ENCODE measurements around the gene LMAN2.

The LMAN2 gene

DNA sequence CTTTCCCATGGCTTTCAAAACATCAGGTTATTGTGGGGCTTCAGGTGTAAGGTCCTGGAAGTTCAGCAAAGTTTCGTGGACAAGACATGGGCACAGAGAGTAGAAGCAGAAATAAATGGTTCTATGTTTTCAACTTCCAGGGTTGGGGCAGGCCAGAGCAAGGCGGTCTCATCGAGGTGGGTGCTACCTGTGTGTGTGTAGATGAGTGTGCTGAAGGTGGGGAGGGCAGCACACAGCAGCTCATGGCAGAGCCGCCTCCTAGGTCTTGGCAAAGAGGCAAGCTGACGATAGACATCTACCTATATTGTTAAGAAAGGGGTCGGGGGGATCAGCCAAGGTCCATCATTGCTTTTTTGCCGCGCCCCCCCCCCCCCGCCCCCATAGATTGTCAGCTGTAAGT is 51.8 kb downstream of the LMAN2 start:
- CTCF ChIA-PET: interaction anchor here (0.9 to 6.4 kb wide), 6 partner anchors 10 to 187 kb away, joined by 3 to 56 read pairs (median 4); no protein-coding TSS in a partner anchor
- DNase-seq (ENCODE audit: extremely low spot score): no peak
- TF ChIP-seq, protein P1, sequence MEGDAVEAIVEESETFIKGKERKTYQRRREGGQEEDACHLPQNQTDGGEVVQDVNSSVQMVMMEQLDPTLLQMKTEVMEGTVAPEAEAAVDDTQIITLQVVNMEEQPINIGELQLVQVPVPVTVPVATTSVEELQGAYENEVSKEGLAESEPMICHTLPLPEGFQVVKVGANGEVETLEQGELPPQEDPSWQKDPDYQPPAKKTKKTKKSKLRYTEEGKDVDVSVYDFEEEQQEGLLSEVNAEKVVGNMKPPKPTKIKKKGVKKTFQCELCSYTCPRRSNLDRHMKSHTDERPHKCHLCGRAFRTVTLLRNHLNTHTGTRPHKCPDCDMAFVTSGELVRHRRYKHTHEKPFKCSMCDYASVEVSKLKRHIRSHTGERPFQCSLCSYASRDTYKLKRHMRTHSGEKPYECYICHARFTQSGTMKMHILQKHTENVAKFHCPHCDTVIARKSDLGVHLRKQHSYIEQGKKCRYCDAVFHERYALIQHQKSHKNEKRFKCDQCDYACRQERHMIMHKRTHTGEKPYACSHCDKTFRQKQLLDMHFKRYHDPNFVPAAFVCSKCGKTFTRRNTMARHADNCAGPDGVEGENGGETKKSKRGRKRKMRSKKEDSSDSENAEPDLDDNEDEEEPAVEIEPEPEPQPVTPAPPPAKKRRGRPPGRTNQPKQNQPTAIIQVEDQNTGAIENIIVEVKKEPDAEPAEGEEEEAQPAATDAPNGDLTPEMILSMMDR (IDR thresholded peaks at IDR 0.05; ENCODE audit: control extremely low read depth, extremely low read depth, low read depth, missing control alignments): no peak
- POLR2A ChIA-PET: no interaction called here

DNA sequence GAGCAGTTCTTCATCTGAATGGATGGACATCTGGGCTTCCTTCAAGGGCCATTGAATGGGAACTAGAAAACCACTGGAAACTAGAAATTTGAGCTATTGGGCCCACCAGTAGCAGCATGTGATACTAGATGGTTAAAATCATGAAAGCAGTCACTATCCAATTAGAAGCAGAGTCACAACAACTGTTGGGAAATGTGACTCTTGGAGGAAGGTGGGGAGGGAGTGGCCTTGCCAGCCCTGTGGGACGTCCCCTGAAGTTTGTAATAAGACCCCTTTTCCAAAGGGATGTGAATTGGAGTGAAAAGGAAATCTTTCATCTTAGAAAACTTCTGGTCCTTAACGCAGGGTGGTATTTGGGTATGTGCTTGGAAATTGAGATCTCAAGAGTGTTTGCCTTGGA is 53.5 kb downstream of the LMAN2 start:
- TF ChIP-seq, protein P1 (IDR thresholded peaks at IDR 0.05; ENCODE audit: control extremely low read depth, extremely low read depth, low read depth, missing control alignments): no peak
- ChIA-PET CTCF (interaction anchor here (1.2 to 6.4 kb wide), 7 partner anchors 10 to 186 kb away, joined by 3 to 56 read pairs (median 4); no protein-coding TSS in a partner anchor), POLR2A (no interaction called here)
- no peak for DNase-seq (ENCODE audit: extremely low spot score)

DNA sequence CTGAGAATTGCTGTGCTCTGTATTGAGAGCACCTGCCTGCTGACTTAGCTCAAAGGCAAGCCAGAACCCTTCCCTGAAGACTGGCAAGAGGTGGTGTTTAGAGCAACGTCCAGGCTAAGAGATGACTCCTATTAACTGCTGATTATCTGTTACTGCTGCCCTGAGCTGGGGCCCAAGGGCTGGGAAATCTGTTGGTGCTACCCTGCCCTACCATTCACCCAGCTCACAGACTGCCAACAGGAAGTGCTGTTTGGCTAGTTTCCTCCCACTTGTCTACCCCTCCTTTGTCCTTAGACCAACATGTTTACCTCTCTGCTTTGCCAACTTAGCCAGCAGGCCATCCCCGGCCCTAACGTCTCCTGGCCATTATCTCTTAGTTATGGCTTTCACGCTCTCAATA is 54.9 kb downstream of the LMAN2 start:
- ChIA-PET CTCF (interaction anchor here (1.5 to 6.4 kb wide), 4 partner anchors 13 to 184 kb away, joined by 4 to 56 read pairs (median 7); no protein-coding TSS in a partner anchor), POLR2A (no interaction called here)
- TF ChIP-seq, protein P1 (IDR thresholded peaks at IDR 0.05; ENCODE audit: control extremely low read depth, extremely low read depth, low read depth, missing control alignments): no peak
- no peak for DNase-seq (ENCODE audit: extremely low spot score)

DNA sequence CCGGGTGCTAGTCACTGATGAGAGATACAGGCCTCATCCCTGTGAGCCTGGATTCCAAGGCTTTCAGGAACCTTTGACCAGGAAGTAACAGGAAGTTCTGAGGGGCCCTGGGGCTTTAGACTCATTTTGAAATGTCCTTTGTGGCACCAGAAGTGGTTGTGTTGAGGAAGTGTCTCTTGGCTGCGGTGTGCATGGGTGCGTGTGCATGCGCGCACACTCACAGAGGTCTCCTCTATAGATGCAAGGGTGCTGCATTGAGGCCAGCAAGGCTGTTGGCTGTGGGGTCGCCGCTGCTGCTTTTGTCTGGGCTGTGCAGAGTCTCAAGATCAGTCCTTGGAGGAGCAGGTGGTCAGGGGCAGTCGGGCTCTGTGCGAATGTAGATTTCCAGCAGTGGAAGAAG is 55.5 kb downstream of the LMAN2 start:
- POLR2A ChIA-PET: no interaction called here
- DNase-seq (ENCODE audit: extremely low spot score): no peak
- TF ChIP-seq, protein P1 (IDR thresholded peaks at IDR 0.05; ENCODE audit: control extremely low read depth, extremely low read depth, low read depth, missing control alignments): no peak
- CTCF ChIA-PET: interaction anchor here (2.5 to 6.4 kb wide), 2 partner anchors 14 to 182 kb away, joined by 8 to 56 read pairs; no protein-coding TSS in a partner anchor

DNA sequence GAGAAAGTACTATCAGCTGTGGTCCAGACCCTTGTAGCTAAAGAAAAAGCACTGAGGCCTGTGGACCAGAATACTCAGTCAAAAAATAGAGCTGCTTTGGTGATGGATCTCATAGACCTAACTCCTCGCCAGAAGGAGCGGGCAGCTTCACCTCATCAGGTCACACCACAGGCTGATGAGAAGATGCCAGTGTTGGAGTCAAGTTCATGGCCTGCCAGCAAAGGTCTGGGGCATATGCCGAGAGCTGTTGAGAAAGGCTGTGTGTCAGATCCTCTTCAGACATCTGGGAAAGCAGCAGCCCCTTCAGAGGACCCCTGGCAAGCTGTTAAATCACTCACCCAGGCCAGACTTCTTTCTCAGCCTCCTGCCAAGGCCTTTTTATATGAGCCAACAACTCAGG is 56.8 kb downstream of the LMAN2 start:
- ChIA-PET POLR2A (no interaction called here), CTCF (interaction anchor here (1.0 to 2.8 kb wide), 5 partner anchors 9 to 74 kb away, joined by 3 to 20 read pairs (median 4); partner anchors contain the start of genes PRELID1 and RAB24)

DNA sequence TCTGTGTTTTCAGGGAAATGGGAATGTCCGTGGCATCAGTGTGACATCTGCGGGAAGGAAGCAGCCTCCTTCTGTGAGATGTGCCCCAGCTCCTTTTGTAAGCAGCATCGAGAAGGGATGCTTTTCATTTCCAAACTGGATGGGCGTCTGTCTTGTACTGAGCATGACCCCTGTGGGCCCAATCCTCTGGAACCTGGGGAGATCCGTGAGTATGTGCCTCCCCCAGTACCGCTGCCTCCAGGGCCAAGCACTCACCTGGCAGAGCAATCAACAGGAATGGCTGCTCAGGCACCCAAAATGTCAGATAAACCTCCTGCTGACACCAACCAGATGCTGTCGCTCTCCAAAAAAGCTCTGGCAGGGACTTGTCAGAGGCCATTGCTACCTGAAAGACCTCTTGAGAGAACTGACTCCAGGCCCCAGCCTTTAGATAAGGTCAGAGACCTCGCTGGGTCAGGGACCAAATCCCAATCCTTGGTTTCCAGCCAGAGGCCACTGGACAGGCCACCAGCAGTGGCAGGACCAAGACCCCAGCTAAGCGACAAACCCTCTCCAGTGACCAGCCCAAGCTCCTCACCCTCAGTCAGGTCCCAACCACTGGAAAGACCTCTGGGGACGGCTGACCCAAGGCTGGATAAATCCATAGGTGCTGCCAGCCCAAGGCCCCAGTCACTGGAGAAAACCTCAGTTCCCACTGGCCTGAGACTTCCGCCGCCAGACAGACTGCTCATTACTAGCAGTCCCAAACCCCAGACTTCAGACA is 57.5 kb downstream of the LMAN2 start:
- DNase-seq (ENCODE audit: extremely low spot score): no peak
- TF ChIP-seq, protein P1 (IDR thresholded peaks at IDR 0.05; ENCODE audit: control extremely low read depth, extremely low read depth, low read depth, missing control alignments): no peak
- ChIA-PET CTCF (interaction anchor here (0.7 to 2.8 kb wide), 6 partner anchors 9 to 75 kb away, joined by 3 to 20 read pairs (median 4); partner anchors contain the start of genes PRELID1 and RAB24), POLR2A (no interaction called here)

More for the DNA sequence above, 56.8 kb downstream of the LMAN2 start:
- TF ChIP-seq, protein P1 (IDR thresholded peaks at IDR 0.05; ENCODE audit: control extremely low read depth, extremely low read depth, low read depth, missing control alignments): no peak
- DNase-seq (ENCODE audit: extremely low spot score): no peak

All from GM10248 (cell line).